T-helper 1 cell (primary cell): ENCODE results near the gene CD68.
A peak's percentile ranks its signal among the peaks of the same experiment; 100 is the strongest.

Experiments used
- DNase-seq, 5 donors: peaks; one replicate each; pipeline ENCODE4 v3.0.0-alpha.2; 2012 to 2020
- total RNA-seq, 4 donors: gene quantifications; one replicate each; lab custom pipeline; 2026; lab: John Stamatoyannopoulos, UW

CD68 gene
- 0 to 0.80 (median 0.27) reads per million in 4 donors for total RNA-seq

GRCh38 chr17:7579001-7579833 lies at the start of gene CD68:
TSS of gene CD68 (plus strand) at chr17:7579638. CDS start at chr17:7579678, 40 bp downstream.
- DNase-seq: peak in 1 of 5 donors; percentile 78

- no peak for DNase-seq
Measured at GRCh38 chr17:7530023-7530900, 49.2 kb upstream of the CD68 start.

GRCh38 chr17:7538050-7538449 lies 41.4 kb upstream of the CD68 start:
- no peak for DNase-seq

GRCh38 chr17:7538891-7539545 lies 40.4 kb upstream of the CD68 start:
- no peak for DNase-seq

GRCh38 chr17:7541074-7541621 lies 38.3 kb upstream of the CD68 start:
- DNase-seq: no peak

- DNase-seq: no peak
Measured at GRCh38 chr17:7544911-7545310, 34.5 kb upstream of the CD68 start.

GRCh38 chr17:7548585-7549400 lies 30.6 kb upstream of the CD68 start, which contains the start of gene TNFSF12:
TSS of gene TNFSF12 (plus strand) at chr17:7549058. CDS start at chr17:7549154, 96 bp downstream.
- DNase-seq: peak; percentile 34 to 61 (median 41)

- DNase-seq: peak in 2 of 5 donors; percentile 23 to 48
Measured at GRCh38 chr17:7549401-7550055, 29.9 kb upstream of the CD68 start.

GRCh38 chr17:7550344-7550743 lies 29.1 kb upstream of the CD68 start:
- DNase-seq: no peak

- DNase-seq: no peak
Measured at GRCh38 chr17:7551396-7551795, 28.0 kb upstream of the CD68 start.

- peak in 2 of 5 donors; percentile 31 to 94 for DNase-seq
Measured at GRCh38 chr17:7552621-7553051, 26.8 kb upstream of the CD68 start.

GRCh38 chr17:7553356-7553755 lies 26.1 kb upstream of the CD68 start:
- DNase-seq: no peak

GRCh38 chr17:7555320-7555948 lies 24.0 kb upstream of the CD68 start:
- no peak for DNase-seq

- DNase-seq: no peak
Measured at GRCh38 chr17:7556627-7557026, 22.8 kb upstream of the CD68 start.

- no peak for DNase-seq
Measured at GRCh38 chr17:7557147-7557764, 22.2 kb upstream of the CD68 start.

GRCh38 chr17:7557775-7558543 lies 21.5 kb upstream of the CD68 start:
- no peak for DNase-seq

- DNase-seq: no peak
Measured at GRCh38 chr17:7558544-7559319, 20.7 kb upstream of the CD68 start, which contains the start of gene TNFSF13. TSS of gene TNFSF13 (plus strand) at chr17:7558750. CDS start at chr17:7559040, 290 bp downstream.
